Lung (tissue), 12 donors: ENCODE results near the gene ABCA4. TPM values are rescaled to one million over a fixed set of nuclear protein-coding genes. Genes with fewer than 3 reads are reported as not detected.

ENCODE experiments used
- ATAC-seq: fragments of 200-7000 bp; cut with Tn5 transposase; one replicate; pipeline ENCODE4 v1.9.1; 2020; ENCODE audit warnings: moderate number of reproducible peaks; ENCODE audit not compliant: insufficient read depth, low FRiP score
- DNase-seq, 3 donors: peaks; one replicate each; pipeline ENCODE4 v3.0.0-alpha.2; 2013 to 2017
- H3K27ac ChIP-seq, 2 donors: one replicate each; pipeline ENCODE4 v1.5.1; 2013; ENCODE audit warnings: mild to moderate bottlenecking in 2 of 2, moderate library complexity in 2 of 2, control low read depth in 1 of 2, inconsistent platforms in 1 of 2, low read depth in 1 of 2, low read length in 1 of 2
- H3K27me3 ChIP-seq, 3 donors: one replicate each; pipeline ENCODE4 v1.5.1; 2013; ENCODE audit warnings: low read length in 2 of 3; ENCODE audit not compliant: control insufficient read depth in 3 of 3, insufficient read depth in 3 of 3
- H3K36me3 ChIP-seq, 4 donors: one replicate each; pipeline ENCODE4 v1.5.1; 2013; ENCODE audit warnings: low read length in 4 of 4, mild to moderate bottlenecking in 1 of 4, moderate library complexity in 1 of 4; ENCODE audit not compliant: control insufficient read depth in 4 of 4, insufficient read depth in 4 of 4
- H3K4me1 ChIP-seq, 5 donors: one replicate each; pipeline ENCODE4 v1.5.1; 2013; ENCODE audit warnings: low read length in 5 of 5, mild to moderate bottlenecking in 2 of 5, moderate library complexity in 1 of 5; ENCODE audit not compliant: control insufficient read depth in 5 of 5, insufficient read depth in 5 of 5
- H3K4me3 ChIP-seq: one replicate; pipeline ENCODE4 v1.5.1; 2013; ENCODE audit warnings: mild to moderate bottlenecking, control low read depth, moderate library complexity
- H3K9ac ChIP-seq, 2 donors: one replicate each; pipeline ENCODE4 v1.5.1; 2013; ENCODE audit warnings: low read length in 2 of 2, control low read depth in 1 of 2; ENCODE audit not compliant: insufficient read depth in 1 of 2
- H3K9me3 ChIP-seq, 4 donors: one replicate each; pipeline ENCODE4 v1.5.1; 2013; ENCODE audit warnings: low read length in 3 of 4, mild to moderate bottlenecking in 1 of 4, moderate library complexity in 1 of 4; ENCODE audit not compliant: control insufficient read depth in 4 of 4, insufficient read depth in 3 of 4
- CTCF ChIP-seq: IDR thresholded peaks from 2 replicates; pipeline ENCODE4 v1.5.1; 2012; ENCODE audit warnings: mild to moderate bottlenecking; ENCODE audit errors: control extremely low read depth, extremely low read depth
- WGBS, 2 donors: extraction: QIAGEN DNeasy Blood & Tissue Kit; methylation state at CpG; one replicate each; pipeline ENCODE4 v1.1.7; 2013; 5-methylcytosine and 5-hydroxymethylcytosine counted together
- polyA plus RNA-seq, 2 donors: library from polyadenylated mRNA; stranded (reverse); fragments of 200-250 nt; gene quantifications; one replicate each; pipeline ENCODE4 v1.2.1, GENCODE V29; 2013
- total RNA-seq, 2 donors: library from RNA; depleted of rRNA in 1 of 2; stranded (reverse); fragments of >200 nt in 1 of 2; gene quantifications; one replicate each; pipeline ENCODE4 v1.2.1, GENCODE V29; 2014 to 2021
- donor health status: control.
- donor health status: control.
- donor health status: Bipolar disorder and iron deficiency.
- donor health status: healthy.
- donor health status: DM: yes; HTN: yes; CAD: no.

The ABCA4 gene
- total and polyA plus RNA-seq, 4 donors, result 0.21 to 1.0 (median 0.67) TPM

GRCh38 chr1:93969887-93970286, 151.1 kb downstream of the ABCA4 start:
- ATAC-seq, result no peak

GRCh38 chr1:93969371-93969770, 151.6 kb downstream of the ABCA4 start:
- no peak overlapping the region for H3K4me3 ChIP-seq
- H3K4me1 ChIP-seq, result peaks cover 0 to 1% (median 0%) of the 10 kb centered on the region in 5 donors
- no peaks in the 10 kb centered on the region for H3K9me3 ChIP-seq
- ATAC-seq (no peak), DNase-seq (no peak)
- no peak overlapping the region for H3K9ac ChIP-seq
- WGBS, 2 donors, result 83 to 90% methylated on average over 2 of the region's 2 CpGs
- H3K27me3 ChIP-seq, result no peaks in the 10 kb centered on the region
- no peak for TF ChIP-seq CTCF
- no peaks in the 10 kb centered on the region for H3K36me3 ChIP-seq
- H3K27ac ChIP-seq, result no peak overlapping the region

More at GRCh38 chr1:93969887-93970286, 151.1 kb downstream of the ABCA4 start:
- Histone ChIP-seq H3K27me3 (no peaks in the 10 kb centered on the region), H3K4me3 (no peak overlapping the region), H3K9ac (no peak overlapping the region), H3K27ac (no peak overlapping the region), H3K36me3 (no peaks in the 10 kb centered on the region), H3K9me3 (no peaks in the 10 kb centered on the region), H3K4me1 (no peaks in the 10 kb centered on the region)
- no peak for DNase-seq
- 87 to 88% methylated on average over 3 of the region's 3 CpGs for WGBS, 2 donors
- no peak for TF ChIP-seq CTCF

- WGBS, 2 donors, result 79 to 92% methylated on average over 3 of the region's 3 CpGs
- H3K27ac ChIP-seq, result no peak overlapping the region
- TF ChIP-seq CTCF, result no peak
- H3K9ac ChIP-seq, result no peak overlapping the region
- H3K4me1 ChIP-seq, result peaks cover 0 to 1% (median 0%) of the 10 kb centered on the region in 5 donors
- no peak overlapping the region for H3K4me3 ChIP-seq
- H3K27me3 ChIP-seq, result no peaks in the 10 kb centered on the region
- peaks cover 0 to 2% (median 0%) of the 10 kb centered on the region in 4 donors for H3K9me3 ChIP-seq
- DNase-seq (no peak), ATAC-seq (no peak)
- H3K36me3 ChIP-seq, result no peaks in the 10 kb centered on the region
Measured at GRCh38 chr1:93967306-93967705, 153.6 kb downstream of the ABCA4 start.

GRCh38 chr1:93965888-93966287, 155.1 kb downstream of the ABCA4 start:
- Histone ChIP-seq H3K27me3 (no peaks in the 10 kb centered on the region), H3K36me3 (no peaks in the 10 kb centered on the region), H3K27ac (no peak overlapping the region), H3K9ac (no peak overlapping the region), H3K9me3 (peaks cover 0 to 2% (median 0%) of the 10 kb centered on the region in 4 donors), H3K4me3 (no peak overlapping the region), H3K4me1 (peaks cover 0 to 1% (median 0%) of the 10 kb centered on the region in 5 donors)
- TF ChIP-seq CTCF, result no peak
- WGBS, 2 donors, result 80 to 81% methylated on average over 2 of the region's 2 CpGs
- ATAC-seq (no peak), DNase-seq (no peak)
